Ureter (tissue), 1 donor: ENCODE measurements around the gene MALSU1. TPM values are rescaled to one million over a fixed set of nuclear protein-coding genes. Genes with fewer than 3 reads are reported as not detected.

Source experiments
- DNase-seq: peaks from one replicate; pipeline ENCODE4 v3.0.0-alpha.2; 2020; ENCODE audit warnings: low spot score
- total RNA-seq: library from RNA; stranded (reverse); gene quantifications from one replicate; pipeline ENCODE4 v1.2.4, GENCODE V29; 2023
- donor health status: DM: yes; HTN: yes; CAD: no.

The MALSU1 gene
- total RNA-seq, 1 donor from 2014 or later = 46.6 TPM

GRCh38 chr7:23335621-23336020, 36.5 kb downstream of the MALSU1 start:
- DNase-seq = no peak

- no peak for DNase-seq
Measured at GRCh38 chr7:23336086-23336485, 36.9 kb downstream of the MALSU1 start.

GRCh38 chr7:23336799-23337283, 37.7 kb downstream of the MALSU1 start:
- no peak for DNase-seq

- no peak for DNase-seq
Measured at GRCh38 chr7:23337374-23337773, 38.2 kb downstream of the MALSU1 start.

GRCh38 chr7:23338439-23338838, 39.3 kb downstream of the MALSU1 start:
- no peak for DNase-seq

GRCh38 chr7:23338863-23339262, 39.7 kb downstream of the MALSU1 start:
- DNase-seq = no peak

GRCh38 chr7:23341846-23342598, 42.9 kb downstream of the MALSU1 start:
- no peak for DNase-seq

- DNase-seq = no peak
Measured at GRCh38 chr7:23343102-23343501, 44.0 kb downstream of the MALSU1 start.

- DNase-seq = no peak
Measured at GRCh38 chr7:23343806-23344475, 44.8 kb downstream of the MALSU1 start.

GRCh38 chr7:23345601-23346000, 46.5 kb downstream of the MALSU1 start:
- DNase-seq = no peak

- DNase-seq = no peak
Measured at GRCh38 chr7:23346316-23346715, 47.2 kb downstream of the MALSU1 start.

GRCh38 chr7:23347033-23347681, 48.0 kb downstream of the MALSU1 start:
- no peak for DNase-seq

- no peak for DNase-seq
Measured at GRCh38 chr7:23347682-23348180, 48.6 kb downstream of the MALSU1 start.

- DNase-seq = no peak
Measured at GRCh38 chr7:23349484-23350157, 50.5 kb downstream of the MALSU1 start.

GRCh38 chr7:23350466-23350865, 51.3 kb downstream of the MALSU1 start:
- DNase-seq = no peak

- no peak for DNase-seq
Measured at GRCh38 chr7:23353172-23353571, 54.0 kb downstream of the MALSU1 start.

- no peak for DNase-seq
Measured at GRCh38 chr7:23356168-23356567, 57.0 kb downstream of the MALSU1 start.

GRCh38 chr7:23356726-23357125, 57.6 kb downstream of the MALSU1 start:
- no peak for DNase-seq

GRCh38 chr7:23357190-23358093, 58.3 kb downstream of the MALSU1 start:
- no peak for DNase-seq

- no peak for DNase-seq
Measured at GRCh38 chr7:23358152-23358674, 59.1 kb downstream of the MALSU1 start.
